Cerebellar cortex (tissue), 1 donor: ENCODE data around the gene PTPRC.

Experiments used
- DNase-seq: peaks from one replicate; pipeline ENCODE4 v3.0.0-alpha.2; 2015; ENCODE audit warnings: low spot score

Gene PTPRC

DNA sequence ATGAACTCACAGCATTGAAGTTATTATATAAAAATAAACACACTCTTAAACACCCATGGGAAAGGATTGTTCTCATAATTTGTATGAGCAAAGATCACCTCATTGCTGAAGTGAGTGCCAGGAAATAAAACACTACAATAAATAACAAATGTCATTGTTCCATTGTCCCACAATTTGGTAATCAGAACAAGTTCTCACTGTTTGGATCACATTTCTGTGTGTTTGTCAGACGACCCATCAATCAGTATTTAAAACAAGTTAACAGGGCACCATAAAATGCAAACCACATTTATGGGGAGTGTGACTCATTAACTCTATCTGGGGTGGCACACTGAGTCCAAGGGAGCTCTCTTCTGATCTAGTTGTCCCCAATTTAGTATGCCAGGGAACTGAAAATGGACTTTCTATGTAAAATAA lies 124.5 kb downstream of the PTPRC start:
- DNase-seq, result no peak

DNA sequence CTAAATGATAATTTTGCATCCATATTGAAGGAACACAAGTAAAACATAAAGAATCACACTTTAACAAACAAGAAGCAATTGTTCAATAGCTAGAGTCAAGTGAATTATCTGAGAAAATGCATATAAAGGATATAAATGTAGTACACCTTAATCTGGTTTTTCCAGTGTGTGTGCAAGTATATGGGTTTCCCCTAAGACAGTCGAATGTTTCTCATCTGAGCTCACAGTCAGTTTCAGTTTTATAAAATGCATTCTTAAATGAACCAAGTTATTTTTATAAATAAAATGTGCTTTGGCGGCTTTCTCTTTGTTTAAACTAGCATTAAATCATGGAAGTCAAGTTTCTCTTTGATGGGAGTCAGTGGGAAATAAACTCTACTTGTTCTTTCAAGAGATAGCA lies 125.9 kb downstream of the PTPRC start:
- DNase-seq, result no peak

DNA sequence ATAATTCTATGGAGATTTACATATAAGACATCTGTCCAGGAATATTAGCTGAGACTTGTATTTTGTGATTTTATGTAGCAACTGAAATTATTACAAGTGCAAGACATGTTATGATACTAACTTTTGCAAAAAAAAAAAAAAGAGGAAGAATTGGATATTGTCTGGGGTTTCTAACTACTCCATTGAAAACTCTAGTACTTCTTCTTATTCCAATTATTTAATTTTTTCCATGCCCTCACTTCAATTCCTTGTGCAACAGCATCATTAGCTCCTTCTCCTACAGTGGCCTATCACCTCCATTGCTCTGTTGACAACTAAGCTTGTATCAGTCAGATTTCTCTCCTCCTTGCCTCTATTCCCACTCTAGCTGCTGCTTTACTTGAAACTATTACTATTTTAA lies 126.6 kb downstream of the PTPRC start:
- DNase-seq, result no peak

DNA sequence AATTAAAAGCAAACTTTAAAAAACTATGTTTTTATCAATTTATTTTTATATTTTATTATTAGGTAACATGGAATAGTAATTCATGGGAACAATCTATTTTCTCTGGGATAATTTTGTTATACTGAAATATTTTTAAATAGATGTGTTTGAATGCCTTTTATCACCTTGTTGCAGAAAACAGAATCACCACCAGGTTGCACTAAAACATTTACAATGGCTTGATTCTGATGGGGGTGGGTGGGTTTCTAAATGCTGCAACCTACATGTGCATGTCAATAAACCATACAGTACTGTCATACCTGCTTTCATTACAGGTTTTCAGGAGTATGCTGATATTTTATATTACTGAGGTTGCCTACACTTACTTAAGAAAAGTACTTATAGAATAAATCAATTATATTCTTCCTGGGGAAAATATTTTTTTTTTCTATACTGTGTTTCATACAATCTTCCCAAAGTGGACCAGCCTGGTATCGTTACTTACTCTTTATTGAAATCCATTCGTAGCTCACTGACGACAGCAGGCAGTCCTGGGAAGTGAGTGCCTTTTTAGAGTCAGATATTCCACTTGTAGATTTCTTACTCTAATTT lies 132.8 kb downstream of the PTPRC start:
- peak; percentile 16 for DNase-seq

DNA sequence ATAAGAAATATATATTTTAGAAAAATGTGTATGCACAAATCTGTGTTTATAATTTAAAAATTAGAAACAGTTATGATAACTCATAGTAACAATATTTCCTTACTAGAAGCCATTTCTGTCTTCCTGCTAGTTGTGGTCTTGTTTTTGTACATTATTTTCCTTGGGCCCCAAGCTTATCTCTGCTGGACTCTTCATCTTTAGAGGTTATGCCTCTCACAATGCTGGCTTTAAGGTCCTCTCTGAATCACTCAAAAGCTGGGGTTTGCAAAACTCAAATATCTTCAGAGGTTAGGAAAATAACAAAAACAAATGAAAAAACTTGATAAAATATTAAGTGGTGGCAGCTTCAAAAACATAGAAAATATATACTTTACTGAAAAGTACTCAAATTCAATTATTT lies 133.8 kb downstream of the PTPRC start:
- no peak for DNase-seq

DNA sequence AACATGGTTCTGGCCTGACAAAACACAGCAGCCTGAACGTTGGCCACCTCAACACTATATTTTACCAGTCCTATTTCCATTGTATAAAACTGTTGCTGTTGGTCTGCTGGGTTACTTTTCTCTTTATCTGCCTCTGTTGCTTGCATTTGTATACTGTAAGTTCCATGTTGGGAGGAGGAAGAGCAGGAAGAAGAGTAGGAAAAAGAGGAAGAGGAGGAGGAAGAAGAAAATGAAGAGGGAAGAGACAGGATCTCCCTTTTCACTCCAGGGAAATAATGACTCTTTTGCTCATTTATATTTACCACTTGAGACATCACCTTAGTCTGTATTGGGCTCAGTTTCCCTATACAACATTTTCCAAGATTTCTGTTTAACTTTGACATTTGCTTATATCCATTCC lies 134.2 kb downstream of the PTPRC start:
- DNase-seq, result no peak

DNA sequence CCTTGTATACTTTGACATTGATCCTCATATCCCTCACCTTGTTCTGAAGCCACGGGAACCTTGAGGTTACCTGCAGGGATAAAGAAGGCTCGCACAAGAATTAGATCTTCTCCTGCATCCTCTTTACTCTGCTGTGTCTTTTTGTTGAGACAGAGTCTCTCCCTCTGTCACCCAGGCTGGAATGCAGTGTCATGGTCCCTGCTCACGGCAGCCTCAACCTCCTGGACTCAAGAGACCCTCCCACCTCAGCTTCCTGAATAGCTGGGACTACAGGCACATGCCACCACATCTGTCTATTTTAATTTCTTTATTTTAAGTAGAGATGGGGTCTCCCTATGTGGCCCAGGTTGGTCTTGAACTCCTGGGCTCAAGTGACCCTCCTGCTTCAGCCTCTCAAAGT lies 134.7 kb downstream of the PTPRC start:
- no peak for DNase-seq

DNA sequence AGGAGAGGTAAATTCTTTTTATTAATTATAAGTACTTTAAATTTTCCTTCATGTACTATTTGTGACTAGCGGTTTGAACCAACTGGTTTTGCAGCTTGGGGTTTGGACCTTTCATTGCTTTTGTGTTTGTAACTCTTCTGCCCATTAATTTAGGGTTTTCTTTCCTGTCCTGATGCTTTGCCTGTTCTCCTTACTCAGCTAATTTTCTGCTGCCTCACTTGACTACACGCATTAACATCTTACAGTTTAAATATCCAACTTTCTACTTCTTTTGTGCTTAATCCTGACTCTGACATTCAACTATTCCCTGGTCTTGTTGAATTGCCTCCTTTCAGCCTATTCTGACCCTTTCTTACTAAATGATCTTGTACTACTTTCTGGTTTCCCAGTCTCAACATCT lies 135.6 kb downstream of the PTPRC start:
- DNase-seq, result no peak

DNA sequence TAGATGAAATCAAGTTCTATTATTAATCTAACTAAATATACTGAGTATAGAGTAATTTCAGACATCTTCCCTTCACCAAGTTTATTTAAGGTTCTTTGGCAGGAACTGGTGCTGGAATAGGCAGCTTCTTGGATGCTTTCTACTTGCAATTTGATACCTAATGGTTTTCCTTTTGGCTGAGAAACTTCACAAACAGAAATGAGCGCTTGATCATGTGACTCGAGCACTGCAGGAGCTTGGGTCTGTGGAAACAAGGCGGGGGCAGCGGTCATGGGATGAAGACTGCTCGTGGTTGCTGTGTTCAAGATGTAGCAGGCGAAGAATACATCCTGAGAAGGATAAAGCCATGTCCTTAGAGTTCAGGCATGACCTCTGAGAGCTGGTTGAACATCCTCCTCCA lies 136.8 kb downstream of the PTPRC start:
- DNase-seq, result no peak

DNA sequence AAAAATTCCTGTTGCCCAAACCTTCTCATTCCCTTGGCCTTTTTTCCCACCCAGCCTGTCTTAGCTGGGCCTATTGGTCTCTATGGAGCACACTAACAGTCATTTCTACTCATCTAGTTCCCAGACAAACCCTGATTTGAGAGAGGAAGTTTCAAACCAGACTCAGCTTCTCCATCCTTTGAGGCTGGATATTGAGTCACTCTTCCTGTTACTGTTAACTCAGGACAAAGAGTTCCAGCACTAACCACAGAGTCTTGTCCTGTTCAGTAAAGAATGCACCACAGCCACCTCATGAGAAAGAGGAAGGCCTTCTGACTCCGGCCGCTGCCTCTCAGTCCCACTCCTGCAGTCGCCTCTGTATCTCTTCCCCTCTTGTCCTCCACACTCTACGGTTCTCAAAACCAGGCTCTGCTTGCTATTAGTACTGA lies 137.8 kb downstream of the PTPRC start:
- no peak for DNase-seq

DNA sequence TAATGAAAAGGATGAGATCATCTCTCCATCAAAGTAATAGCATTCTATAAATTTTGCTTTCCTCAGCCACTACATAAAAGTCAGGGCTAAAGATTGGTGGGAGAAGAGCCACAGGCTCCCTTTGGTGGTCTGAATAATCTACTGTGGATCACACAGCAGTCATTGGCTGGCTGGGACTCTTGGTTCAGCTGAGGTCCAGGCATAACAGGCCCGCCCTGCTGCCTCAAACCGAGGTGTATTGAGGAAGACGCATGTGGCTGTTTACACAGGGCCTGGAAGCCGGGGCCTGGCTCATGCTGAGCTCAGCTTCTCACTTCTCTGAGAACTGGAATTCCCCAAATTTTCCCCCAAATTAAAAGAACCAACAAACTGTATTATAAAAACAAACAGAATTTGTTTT lies 139.2 kb downstream of the PTPRC start:
- no peak for DNase-seq

DNA sequence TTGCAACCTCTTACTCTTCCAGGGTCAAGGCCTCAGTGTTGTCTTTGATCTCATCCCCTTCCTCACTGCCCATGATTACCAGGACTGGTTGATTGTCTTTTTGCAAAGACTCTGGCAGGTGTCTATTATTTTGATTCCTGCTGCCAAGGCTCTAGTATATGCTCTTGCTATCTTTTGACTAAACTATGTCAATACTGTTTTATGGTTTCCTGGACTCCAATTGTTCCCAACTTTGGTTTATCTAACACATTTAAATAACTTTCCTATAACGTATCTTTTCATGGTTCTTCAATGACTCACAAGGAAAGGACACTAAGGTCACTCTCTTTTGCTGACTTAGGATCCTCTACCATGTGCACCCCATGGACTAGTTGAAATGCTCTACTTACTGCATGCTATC lies 141.5 kb downstream of the PTPRC start:
- no peak for DNase-seq

DNA sequence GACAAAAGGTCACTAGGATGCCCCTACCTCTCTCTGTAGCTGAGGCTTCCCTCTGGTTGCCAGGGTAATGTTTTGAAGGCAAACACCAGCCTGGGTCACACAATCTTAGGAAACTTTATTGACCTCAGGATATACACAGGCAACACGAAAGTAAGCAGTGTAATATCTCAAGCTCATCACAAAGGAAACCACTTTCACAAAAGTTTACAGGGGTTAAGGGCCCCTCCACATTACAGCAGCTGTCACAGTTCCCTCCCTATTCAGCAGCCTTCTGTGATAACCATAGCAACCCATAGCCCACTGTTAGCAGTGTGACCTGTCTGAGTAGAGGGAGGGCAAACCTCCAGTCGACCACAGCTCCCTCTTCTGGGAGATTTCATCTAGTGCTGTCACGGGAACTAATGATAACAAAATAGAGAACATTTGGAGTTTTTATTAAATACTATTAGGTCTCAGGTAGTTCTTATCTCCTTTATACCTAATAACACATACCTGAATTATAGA lies 149.8 kb downstream of the PTPRC start:
- DNase-seq, result peak; percentile 5

DNA sequence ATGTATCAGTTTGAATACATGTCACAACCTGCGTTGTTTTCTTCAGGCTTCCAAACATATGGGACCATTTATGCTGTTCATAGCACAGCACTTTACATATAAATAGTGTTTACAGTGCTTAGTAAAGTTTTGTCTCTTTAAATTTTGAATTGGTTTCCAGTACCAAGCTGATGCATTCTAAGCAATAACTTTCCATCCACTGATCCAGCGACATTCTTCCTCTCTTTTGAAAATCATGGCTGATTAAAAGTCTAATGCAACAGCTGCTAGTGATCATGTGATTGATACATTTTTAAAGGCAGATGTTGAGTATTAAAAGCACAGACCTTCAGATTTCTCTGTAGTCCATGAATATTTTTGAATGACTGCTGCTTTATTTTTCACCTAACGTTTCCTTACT lies 154.9 kb downstream of the PTPRC start:
- DNase-seq, result no peak

DNA sequence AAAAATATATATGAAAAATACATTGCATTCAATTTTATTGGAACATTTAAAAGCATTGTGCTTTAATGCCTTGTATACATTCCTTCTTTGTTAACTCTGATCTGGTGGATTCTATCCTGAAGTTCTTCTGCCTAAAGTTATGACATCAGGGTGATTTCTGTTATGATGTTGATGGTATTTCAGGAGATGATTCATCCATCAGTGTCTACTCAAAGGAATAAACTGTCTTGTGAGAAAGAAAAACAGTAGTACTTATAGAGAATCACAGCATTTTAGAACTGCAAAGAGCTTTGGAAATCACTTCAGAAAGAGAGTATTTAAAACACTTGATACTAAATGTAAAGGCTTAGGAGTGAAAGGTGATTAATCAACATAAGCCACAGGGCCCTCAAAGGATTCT lies 155.7 kb downstream of the PTPRC start:
- DNase-seq, result no peak

DNA sequence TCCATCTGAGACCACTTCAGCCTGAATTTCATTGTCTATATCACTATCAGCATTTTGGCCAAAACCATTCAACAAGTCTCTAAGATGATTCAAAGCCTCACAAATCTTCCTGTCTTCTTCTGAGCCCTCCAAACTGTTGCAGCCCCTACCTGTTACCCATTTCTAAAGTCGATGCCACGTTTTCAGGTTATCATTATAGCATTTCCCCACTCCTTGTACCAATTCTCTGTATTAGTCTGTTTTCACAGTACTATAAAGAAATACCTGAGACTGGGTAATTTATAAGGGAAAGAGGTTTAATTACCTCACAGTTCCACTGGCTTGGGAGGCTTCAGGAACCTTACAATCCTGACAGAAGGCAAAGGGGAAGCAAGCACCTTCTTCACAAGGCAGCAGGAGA lies 158.8 kb downstream of the PTPRC start:
- DNase-seq, result no peak

DNA sequence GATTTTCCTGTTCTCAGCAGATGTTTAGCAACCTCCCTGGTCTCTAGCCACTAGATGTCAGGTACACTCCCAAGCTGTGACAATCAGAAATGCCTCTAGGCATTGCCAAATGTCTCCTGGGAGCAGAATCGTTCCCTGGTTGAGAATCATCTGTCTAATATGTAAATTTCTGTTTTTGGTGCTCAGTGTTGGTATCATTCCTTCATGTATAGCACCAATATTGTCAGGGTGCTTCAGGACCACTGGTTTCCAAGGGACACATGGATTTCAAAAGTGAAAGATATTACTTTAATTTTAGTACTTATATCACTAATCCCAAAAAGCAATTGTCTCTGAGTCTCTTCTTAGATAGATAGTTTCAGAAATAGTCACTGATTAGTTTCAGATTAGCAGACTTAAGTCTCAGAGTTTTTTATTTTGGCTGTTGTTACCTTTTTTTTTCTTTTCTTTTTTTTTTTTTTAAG lies 160.1 kb downstream of the PTPRC start:
- DNase-seq, result no peak

DNA sequence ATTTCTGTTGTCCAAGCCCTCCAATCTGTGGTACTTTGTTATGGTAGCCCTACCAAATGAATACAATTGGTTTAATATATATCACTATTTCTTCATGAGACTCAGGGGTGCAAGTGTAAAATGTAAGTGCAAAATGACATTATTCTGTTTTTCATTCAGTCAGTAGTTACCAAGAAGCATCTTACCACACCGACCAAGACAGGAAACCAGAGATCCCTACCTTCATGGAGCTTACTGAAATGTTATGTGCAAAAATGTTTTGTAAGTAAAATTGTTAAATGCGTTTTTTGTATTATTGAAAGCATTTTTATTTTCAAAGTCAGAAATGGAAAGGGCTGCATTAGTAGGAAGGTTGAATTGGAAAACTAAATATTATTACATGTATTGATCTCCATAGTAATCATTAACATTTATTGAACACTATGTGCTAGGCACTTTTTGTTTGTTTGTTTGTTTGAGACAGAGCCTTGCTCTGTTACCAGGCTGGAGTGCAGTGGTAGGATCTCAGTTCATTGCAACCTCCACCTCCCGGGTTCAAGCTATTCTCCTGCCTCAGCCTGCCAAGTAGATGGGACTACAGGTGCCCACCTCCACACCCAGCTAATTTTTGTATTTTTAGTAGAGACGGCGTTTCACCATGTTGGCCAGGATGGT lies 166.8 kb downstream of the PTPRC start:
- DNase-seq, result no peak

DNA sequence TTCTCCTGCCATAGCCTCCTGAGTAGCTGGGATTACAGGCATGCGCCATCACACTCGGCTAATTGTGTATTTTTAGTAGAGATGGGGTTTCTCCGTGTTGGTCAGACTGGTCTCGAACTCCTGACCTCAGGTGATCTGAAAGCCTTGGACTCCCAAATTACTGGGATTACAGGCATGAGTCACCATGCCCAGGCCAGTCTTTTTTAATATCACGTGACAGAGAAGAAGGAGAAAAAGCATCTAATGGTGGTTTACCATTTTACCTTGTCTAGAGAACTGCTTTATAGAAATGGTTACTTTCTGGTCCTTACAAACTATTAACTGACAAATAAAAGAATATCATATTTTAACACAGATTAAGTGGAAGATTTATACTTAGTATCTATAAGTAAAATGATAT lies 168.0 kb downstream of the PTPRC start:
- DNase-seq, result no peak
